Measurements from ENCODE around the gene SETD1A. TPM values are rescaled to one million over a fixed set of nuclear protein-coding genes. Genes with fewer than 3 reads are reported as not detected.

The SETD1A gene
- total and polyA plus RNA-seq, 2 of the 4 experiments (the other 2 are of a cell fraction): 0.54 to 5.8 TPM

DNA sequence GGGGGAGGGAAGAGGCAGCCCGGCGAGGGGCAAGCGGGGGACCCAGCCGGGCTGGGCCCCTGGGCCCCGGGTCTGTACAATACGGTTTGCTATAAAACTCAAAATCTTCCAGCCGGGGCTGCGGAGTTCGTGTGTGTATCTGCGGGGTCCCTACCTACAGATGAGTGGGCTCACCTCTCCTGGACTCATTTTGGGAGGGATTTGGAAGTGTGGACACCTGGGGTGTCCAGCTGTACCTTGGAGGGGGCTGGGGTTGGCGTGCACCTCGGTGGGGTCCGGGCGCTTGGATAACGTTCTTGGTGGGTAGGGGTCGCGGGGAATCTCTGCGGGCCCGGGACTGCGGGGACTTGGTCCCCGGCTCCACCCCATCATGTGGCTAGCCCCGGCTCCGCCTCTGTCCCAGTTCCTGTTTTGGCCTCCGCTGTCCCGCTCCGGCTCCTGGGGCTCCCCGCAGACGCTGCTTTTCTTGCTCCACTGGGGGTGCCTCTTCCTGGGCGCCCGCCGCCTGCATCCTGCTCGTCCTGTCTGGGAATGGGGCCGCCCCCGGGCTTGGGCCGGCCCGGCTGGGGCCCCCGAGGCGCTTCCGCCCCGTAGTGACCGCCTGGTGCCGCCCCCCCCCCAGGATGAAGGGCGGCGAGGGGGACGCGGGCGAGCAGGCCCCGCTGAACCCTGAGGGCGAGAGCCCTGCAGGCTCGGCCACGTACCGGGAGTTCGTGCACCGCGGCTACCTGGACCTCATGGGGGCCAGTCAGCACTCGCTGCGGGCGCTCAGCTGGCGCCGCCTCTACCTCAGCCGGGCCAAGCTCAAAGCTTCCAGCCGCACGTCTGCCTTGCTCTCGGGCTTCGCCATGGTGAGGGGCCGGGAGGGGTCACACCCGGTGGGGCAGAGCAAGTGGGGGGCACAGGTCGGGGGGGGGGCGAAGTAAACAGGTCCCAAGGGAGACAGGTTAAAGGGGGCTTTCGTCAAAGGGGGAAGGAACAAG is 8.6 kb upstream of the SETD1A start, which contains the start of gene ORAI3:
Gene ORAI3, plus strand, starts transcription at position 402 of the 983 bp plus-strand sequence. Its CDS starts 222 bp downstream, at position 624.
- peak within 1 kb of the TSS; percentile 68 for H3K27ac ChIP-seq (ENCODE audit: insufficient read depth, low read length)
- H2AK5ac ChIP-seq (ENCODE audit: low read depth, low read length): peak within 1 kb of the TSS; percentile 93
- 0% methylated on average over 32 of the region's 70 CpGs; no CpG with 5 or more reads in 1 of the 2 experiments for WGBS, 2 experiments (ENCODE audit: extremely low coverage in 2 of 2, insufficient read length in 1 of 2)
- H3K4me1 ChIP-seq (ENCODE audit: control insufficient read depth, insufficient read depth, low read length): peaks cover 7% of the 10 kb centered on the region
- peak within 1 kb of the TSS; percentile 94 for H3K4me2 ChIP-seq (ENCODE audit: low read depth, low read length)
- peak within 1 kb of the TSS; percentile 64 for H2BK20ac ChIP-seq (ENCODE audit: low read depth, low read length)
- peak within 1 kb of the TSS; percentile 97 for H3K23ac ChIP-seq (ENCODE audit: low read depth, low read length)
- H3K79me1 ChIP-seq (ENCODE audit: low read depth in 1 of 2, low read length in 2 of 2): peaks cover 15 to 47% of the 10 kb centered on the region in 2 experiments; a peak in 3 of 4 replicates
- peak within 1 kb of the TSS; percentile 15; the same call in 1 of the 3 replicates for H2BK15ac ChIP-seq (ENCODE audit: low read depth, low read length)
- POLR2A ChIA-PET (ENCODE audit: unreplicated experiment): no interaction called here
- H4K5ac ChIP-seq (ENCODE audit: low read depth, low read length): peak within 1 kb of the TSS; percentile 58
- peak within 1 kb of the TSS; percentile 84 for H4K91ac ChIP-seq (ENCODE audit: insufficient read depth, low read depth, low read length)
- TF ChIP-seq MAZ (IDR thresholded peaks at IDR 0.05; ENCODE audit: borderline replicate concordance, low read depth, low read length) (peak; percentile 10; the same call in 1 of the 2 replicates), MAFK (IDR thresholded peaks at IDR 0.05; ENCODE audit: low read depth, low read length) (no peak), CHD1 (IDR thresholded peaks at IDR 0.05; ENCODE audit: low read depth, low read length) (no peak), POLR2A (IDR thresholded peaks at IDR 0.05; ENCODE audit: low read depth, low read length) (peak; percentile 38; the same call in 1 of the 2 replicates), RFX5 (IDR thresholded peaks at IDR 0.05; ENCODE audit: low read depth, low read length) (no peak), RAD21 (IDR thresholded peaks at IDR 0.05; ENCODE audit: low read length) (no peak), MXI1 (IDR thresholded peaks at IDR 0.05; ENCODE audit: borderline replicate concordance, low read depth, low read length) (no peak; the same call in 1 of the 2 replicates)
- TF ChIP-seq, protein P1, sequence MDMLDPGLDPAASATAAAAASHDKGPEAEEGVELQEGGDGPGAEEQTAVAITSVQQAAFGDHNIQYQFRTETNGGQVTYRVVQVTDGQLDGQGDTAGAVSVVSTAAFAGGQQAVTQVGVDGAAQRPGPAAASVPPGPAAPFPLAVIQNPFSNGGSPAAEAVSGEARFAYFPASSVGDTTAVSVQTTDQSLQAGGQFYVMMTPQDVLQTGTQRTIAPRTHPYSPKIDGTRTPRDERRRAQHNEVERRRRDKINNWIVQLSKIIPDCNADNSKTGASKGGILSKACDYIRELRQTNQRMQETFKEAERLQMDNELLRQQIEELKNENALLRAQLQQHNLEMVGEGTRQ (IDR thresholded peaks at IDR 0.05; ENCODE audit: low read depth, low read length): peak; percentile 22; the same call in 1 of the 2 replicates
- H3K9me3 ChIP-seq (ENCODE audit: control insufficient read depth, insufficient read depth, low read length): no peaks in the 10 kb centered on the region
- peak within 1 kb of the TSS; percentile 94 for H3K14ac ChIP-seq (replicated peaks; ENCODE audit: low read depth, low read length)
- ATAC-seq (ENCODE audit: low read depth) (peak; percentile 68), DNase-seq (peak; percentile 44)
- H2AK9ac ChIP-seq (replicated peaks; ENCODE audit: low read depth, low read length, poor library complexity): peak within 1 kb of the TSS; percentile 100
- H3K27me3 ChIP-seq (ENCODE audit: control insufficient read depth, insufficient read depth, low read length): no peaks in the 10 kb centered on the region
- H3K18ac ChIP-seq (ENCODE audit: low read depth, low read length): peak within 1 kb of the TSS; percentile 40
- peaks cover 10% of the 10 kb centered on the region for H4K20me1 ChIP-seq (ENCODE audit: insufficient read depth, low read length)
- peak within 1 kb of the TSS; percentile 47 for H2BK5ac ChIP-seq (ENCODE audit: low read depth, low read length, poor library complexity, severe bottlenecking)
- BruUV-seq (replicated peaks): no TSS peak
- CTCF ChIA-PET: interaction anchor here (0.6 kb wide), 1 partner anchor 254 kb away, joined by 3 read pairs; no protein-coding TSS in a partner anchor
- in situ Hi-C loops (cut with MboI; ENCODE audit: low sequenced_read_pairs) (no loop called here), dilution Hi-C loops (cut with HindIII; ENCODE audit: low sequenced_read_pairs, unreplicated experiment) (no loop called here), intact Hi-C loops (cut with micrococcal nuclease) (no loop called here)
- peak within 1 kb of the TSS; percentile 63 to 90 for H4K8ac ChIP-seq (ENCODE audit: low read depth in 2 of 2, low read length in 2 of 2)
- H3K36me3 ChIP-seq (ENCODE audit: control insufficient read depth, insufficient read depth, low read length): peaks cover 16% of the 10 kb centered on the region
- peak within 1 kb of the TSS; percentile 79 for H3K4me3 ChIP-seq (ENCODE audit: insufficient read depth, low read depth, low read length)
- H3K4ac ChIP-seq (ENCODE audit: low read depth, low read length): peak within 1 kb of the TSS; percentile 97
- H3K56ac ChIP-seq (ENCODE audit: extremely low read depth, insufficient read depth, low read length): peak within 1 kb of the TSS; percentile 65
- peak within 1 kb of the TSS; percentile 96 for H2AFZ ChIP-seq (replicated peaks; ENCODE audit: low read length, poor library complexity)
- H3K9ac ChIP-seq (ENCODE audit: low read depth, low read length): peak within 1 kb of the TSS; percentile 74
- H3K9me1 ChIP-seq (ENCODE audit: insufficient read depth, low read length): peaks cover 11% of the 10 kb centered on the region; the same call in 1 of the 2 replicates
- peak within 1 kb of the TSS; percentile 79 for H2BK120ac ChIP-seq (ENCODE audit: low read depth, low read length)

Measured in IMR-90 (cell line).